Measurements from ENCODE around the gene IL4I1. TPM values are rescaled to one million over a fixed set of nuclear protein-coding genes. Genes with fewer than 3 reads are reported as not detected.
"Not testable (repeated sequence)": the region's sequence is repeated elsewhere in the genome, so short reads cannot be mapped to it uniquely, and the experiment has no call there.

Gene IL4I1
- total RNA-seq, 1 experiment from 2014 or later, result 0.71 TPM

DNA sequence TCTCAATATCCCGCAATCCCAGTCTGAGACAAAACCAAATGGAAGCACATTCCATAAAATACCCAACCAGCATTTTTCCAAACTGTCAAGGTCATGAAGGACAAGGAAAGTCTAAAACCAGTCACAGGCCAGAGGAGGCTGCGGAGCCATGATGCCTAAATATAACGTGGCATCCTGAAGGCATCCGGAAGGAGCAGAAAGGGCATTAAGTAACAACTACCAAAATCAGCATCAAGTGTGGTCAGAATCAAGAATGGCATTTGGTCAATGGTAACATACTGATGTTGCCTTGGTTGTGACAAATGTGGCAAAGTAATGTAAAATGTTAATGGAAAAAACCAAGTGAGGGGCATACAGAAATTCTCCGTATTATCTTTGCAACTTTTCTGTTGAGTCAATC, 28.8 kb upstream of the IL4I1 start:
- Histone ChIP-seq H3K27ac (ENCODE audit: low read depth, low read length) (no peak overlapping the region), H4K20me1 (ENCODE audit: insufficient read depth) (peaks cover 7% of the 10 kb centered on the region; the same call in 1 of the 2 replicates), H3K79me2 (ENCODE audit: insufficient read depth, low read length) (peaks cover 88% of the 10 kb centered on the region), H3K27me3 (ENCODE audit: insufficient read depth, low read length) (no peaks in the 10 kb centered on the region), H3K4me1 (ENCODE audit: control insufficient read depth in 1 of 2, insufficient read depth in 2 of 2, low read length in 2 of 2) (peaks cover 7 to 25% of the 10 kb centered on the region in 2 experiments; a peak in 3 of 4 replicates), H2AFZ (ENCODE audit: low read depth, low read length, poor library complexity, severe bottlenecking) (no peak overlapping the region), H3K4me2 (ENCODE audit: low read length) (no peak overlapping the region), H3K9ac (ENCODE audit: low read length) (no peak overlapping the region), H3K36me3 (ENCODE audit: control insufficient read depth in 1 of 2, insufficient read depth in 2 of 2, low read length in 2 of 2) (peaks cover 24 to 43% of the 10 kb centered on the region in 2 experiments), H3K9me2 (ENCODE audit: insufficient read depth) (no peaks in the 10 kb centered on the region), H3K9me3 (ENCODE audit: control insufficient read depth in 1 of 2, insufficient read depth in 1 of 2, low read depth in 1 of 2, low read length in 2 of 2) (no peaks in the 10 kb centered on the region), H3K4me3 (replicated peaks in 1 of 2; ENCODE audit: low read depth in 1 of 2, low read length in 2 of 2) (no peak overlapping the region)
- ChIA-PET RAD21 (ENCODE audit: low non-redundant PET in 1 of 2, low total read pairs in 2 of 2, uncharacterized antibody in 2 of 2, unreplicated experiment in 2 of 2) (no interaction called here), CTCF (no interaction called here), POLR2A (no interaction called here)
- intact Hi-C loops (cut with micrococcal nuclease), result no loop called here
- DNase-seq (ENCODE audit: low read depth, low spot score) (no peak), ATAC-seq (no peak)
- BruUV-seq (replicated peaks), result no TSS peak
- no peak for TF ChIP-seq POLR2A (IDR thresholded peaks at IDR 0.05; ENCODE audit: borderline replicate concordance, extremely low read depth, insufficient read depth, insufficient read length)

DNA sequence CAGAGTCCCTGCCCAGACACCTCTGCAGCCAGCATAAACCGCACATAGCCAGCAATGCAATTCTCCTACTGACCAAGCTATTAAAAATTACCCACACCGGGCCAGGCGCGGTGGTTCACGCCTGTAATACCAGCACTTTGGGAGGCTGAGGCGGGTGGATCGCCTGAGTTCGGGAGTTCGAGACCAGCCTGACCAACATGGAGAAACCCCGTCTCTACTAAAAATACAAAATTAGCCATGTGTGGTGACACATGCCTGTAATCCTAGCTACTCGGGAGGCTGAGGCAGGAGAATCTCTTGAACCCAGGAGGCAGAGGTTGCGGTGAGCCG, 28.2 kb upstream of the IL4I1 start:
- intact Hi-C loops (cut with micrococcal nuclease); CTCF ChIA-PET; ATAC-seq; H4K20me1 ChIP-seq (ENCODE audit: insufficient read depth); H3K9me3 ChIP-seq (ENCODE audit: control insufficient read depth in 1 of 2, insufficient read depth in 1 of 2, low read depth in 1 of 2, low read length in 2 of 2); H3K9me2 ChIP-seq (ENCODE audit: insufficient read depth); H3K27me3 ChIP-seq (ENCODE audit: insufficient read depth, low read length); BruUV-seq (replicated peaks); H3K9ac ChIP-seq (ENCODE audit: low read length); DNase-seq (ENCODE audit: low read depth, low spot score); H2AFZ ChIP-seq (ENCODE audit: low read depth, low read length, poor library complexity, severe bottlenecking); H3K4me3 ChIP-seq (replicated peaks in 1 of 2; ENCODE audit: low read depth in 1 of 2, low read length in 2 of 2); POLR2A ChIA-PET; RAD21 ChIA-PET (ENCODE audit: low non-redundant PET in 1 of 2, low total read pairs in 2 of 2, uncharacterized antibody in 2 of 2, unreplicated experiment in 2 of 2); H3K27ac ChIP-seq (ENCODE audit: low read depth, low read length); H3K4me2 ChIP-seq (ENCODE audit: low read length): not testable (repeated sequence)
- peaks cover 24 to 43% of the 10 kb centered on the region in 2 experiments for H3K36me3 ChIP-seq (ENCODE audit: control insufficient read depth in 1 of 2, insufficient read depth in 2 of 2, low read length in 2 of 2)
- H3K4me1 ChIP-seq (ENCODE audit: control insufficient read depth in 1 of 2, insufficient read depth in 2 of 2, low read length in 2 of 2), result peaks cover 7 to 20% of the 10 kb centered on the region in 2 experiments; a peak in 3 of 4 replicates
- H3K79me2 ChIP-seq (ENCODE audit: insufficient read depth, low read length), result peaks cover 94% of the 10 kb centered on the region
